Skin of body (tissue), 2 donors: ENCODE results near the gene CORO2B. TPM values are rescaled to one million over a fixed set of nuclear protein-coding genes. Genes with fewer than 3 reads are reported as not detected.

Experiments
- DNase-seq: peaks from one replicate; lab custom pipeline; 2025; lab: John Stamatoyannopoulos, UW
- total RNA-seq: library from RNA; depleted of rRNA; stranded (reverse); fragments of >200 nt; gene quantifications from one replicate; pipeline ENCODE4 v1.2.3, GENCODE V29; 2014

CORO2B gene
- total RNA-seq, 1 donor from 2014 or later = 2.4 TPM

GRCh38 chr15:68572309-68572708, 6.5 kb upstream of the CORO2B start:
- no peak for DNase-seq

DNA sequence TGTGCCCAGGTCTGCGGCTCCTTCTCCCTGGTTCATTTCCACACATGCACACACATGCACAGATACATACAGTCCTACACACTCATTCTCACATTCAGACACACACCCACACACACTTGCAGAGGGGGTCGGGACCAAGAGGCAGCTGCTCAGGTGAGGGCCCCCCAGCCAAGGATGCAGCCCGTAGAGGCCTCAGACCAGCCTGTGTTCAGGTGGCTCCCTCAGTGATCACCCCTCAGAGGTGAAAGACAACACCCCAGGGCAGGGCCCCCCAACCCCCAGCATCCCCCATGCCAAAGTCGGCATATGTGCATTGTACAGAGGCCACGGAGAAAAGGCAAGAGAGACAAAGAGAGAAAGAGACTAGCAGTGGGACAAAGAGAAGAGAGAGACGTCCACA, 5.9 kb upstream of the CORO2B start:
- no peak for DNase-seq

GRCh38 chr15:68574046-68574445, 4.7 kb upstream of the CORO2B start:
- DNase-seq = no peak

DNA sequence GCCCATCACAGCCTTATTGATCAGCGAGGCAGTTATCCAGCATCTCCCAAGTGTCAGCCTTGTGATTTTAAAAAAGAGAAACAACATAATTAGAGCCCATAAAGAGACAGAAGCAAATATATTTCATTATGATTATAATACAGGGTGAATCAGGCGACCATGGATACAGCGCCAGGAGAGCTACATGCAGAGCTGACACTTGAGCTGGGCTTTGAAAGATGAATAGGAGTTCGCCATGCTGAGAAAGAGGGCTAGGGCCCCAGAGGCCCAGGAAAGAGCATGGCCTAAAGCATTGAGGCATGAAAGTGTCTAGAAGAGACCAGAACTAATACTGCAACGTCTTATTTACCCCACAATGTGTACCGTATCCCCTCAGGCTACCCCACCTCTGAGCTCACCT, 4.2 kb upstream of the CORO2B start:
- no peak for DNase-seq

- no peak for DNase-seq
These were observed 2.4 kb upstream of the CORO2B start for GRCh38 chr15:68576235-68576892.

DNA sequence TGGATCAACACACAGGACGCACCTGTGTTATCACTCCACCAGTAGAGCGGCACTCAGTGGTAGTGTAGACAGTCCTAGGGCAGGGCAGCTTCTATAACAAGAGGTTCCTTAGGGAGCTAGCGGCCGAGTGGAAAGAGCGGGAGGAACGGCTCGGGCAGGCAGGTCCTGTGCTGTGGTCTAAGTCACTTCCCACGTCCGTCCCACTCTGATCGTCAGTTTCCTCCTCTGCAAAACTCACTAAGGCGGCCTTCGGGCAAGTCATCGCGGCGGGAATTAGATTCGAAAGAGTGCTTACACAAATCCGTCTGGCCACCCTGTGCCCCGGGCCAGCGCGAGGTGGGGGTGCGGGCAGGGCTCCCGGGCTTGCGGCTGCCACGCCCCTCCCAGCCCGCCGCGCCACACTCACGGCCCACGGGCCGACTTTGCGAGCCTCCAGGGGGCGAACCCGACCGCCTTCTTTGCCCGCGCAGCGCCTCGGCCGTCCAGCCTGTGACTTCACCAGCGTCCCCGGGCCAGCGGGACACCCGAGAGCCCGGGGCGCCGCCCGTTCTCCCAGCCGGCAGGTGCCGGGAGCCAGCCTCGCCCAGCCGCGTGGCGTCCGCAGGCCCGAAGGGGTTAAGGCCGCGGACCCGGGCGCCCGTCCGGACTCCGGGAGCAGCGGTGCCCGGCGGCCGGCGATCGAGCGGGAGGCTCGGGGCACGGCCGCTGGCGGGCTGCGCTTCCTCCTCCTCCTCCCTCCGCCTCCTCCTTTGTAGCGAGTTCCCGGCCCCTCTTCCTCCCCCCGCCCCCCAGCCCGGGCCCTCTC, 416 bp upstream of the CORO2B start:
- DNase-seq = peak; percentile 31

DNA sequence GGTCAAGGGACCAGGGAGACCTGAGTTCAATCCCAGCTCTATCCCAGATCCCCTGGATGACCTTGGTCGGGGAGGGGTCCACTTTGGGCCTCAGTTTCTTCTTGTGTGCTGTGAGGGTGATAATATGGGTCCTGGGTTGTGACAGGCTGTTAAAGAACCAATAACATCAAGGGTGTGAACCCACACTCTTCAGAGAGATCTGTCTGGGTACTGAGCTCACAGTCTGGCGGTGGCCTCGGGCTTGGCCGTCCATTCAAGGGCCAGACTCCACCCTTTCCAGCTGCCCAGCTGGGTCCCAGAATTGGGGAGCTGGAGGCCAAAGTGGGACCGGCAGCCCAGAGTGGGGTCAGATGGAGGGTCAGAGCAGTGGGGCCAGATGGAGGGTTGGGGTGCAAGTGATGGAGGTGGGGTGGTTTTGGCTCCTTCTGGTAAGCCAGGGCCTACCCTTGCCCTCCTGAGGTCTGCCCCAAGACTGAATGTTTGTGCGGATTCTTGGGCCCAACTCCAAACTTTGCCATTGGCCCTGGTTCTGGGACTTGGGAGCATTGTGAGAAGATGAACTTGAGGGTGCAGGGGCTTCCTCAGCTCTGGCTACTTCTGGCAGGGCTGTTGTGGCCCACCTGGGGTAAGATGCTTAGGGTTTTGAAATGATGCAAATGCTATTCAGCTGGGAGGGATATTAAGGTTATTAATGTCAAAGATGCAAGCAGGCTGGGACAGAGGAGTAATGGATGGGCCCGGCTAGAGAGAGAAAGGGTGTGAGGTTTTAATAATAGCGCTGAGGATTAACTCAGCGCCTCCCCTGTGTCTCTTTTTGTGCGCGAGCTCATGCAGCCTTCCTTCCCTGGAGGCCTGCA, 1.5 kb downstream of the CORO2B start:
- no peak for DNase-seq

DNA sequence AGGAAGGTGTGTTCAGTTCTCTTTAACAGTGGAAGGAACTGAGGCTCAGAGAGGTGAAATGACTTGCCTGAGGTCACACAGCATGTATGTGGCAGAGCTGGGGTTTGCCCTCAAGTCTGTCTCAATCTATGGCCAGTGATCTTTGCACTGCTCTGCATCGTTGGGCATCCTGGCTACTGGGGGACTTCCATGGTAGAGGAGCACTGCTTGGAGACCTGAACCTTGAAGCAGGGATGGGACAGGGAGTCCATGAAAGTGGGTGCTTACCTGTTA, 2.0 kb downstream of the CORO2B start:
- DNase-seq = no peak

- no peak for DNase-seq
These were observed 2.9 kb downstream of the CORO2B start for GRCh38 chr15:68581725-68582124.

- DNase-seq = no peak
These were observed 3.4 kb downstream of the CORO2B start for GRCh38 chr15:68582236-68582635.

GRCh38 chr15:68582864-68583263, 4.1 kb downstream of the CORO2B start:
- DNase-seq = no peak

DNA sequence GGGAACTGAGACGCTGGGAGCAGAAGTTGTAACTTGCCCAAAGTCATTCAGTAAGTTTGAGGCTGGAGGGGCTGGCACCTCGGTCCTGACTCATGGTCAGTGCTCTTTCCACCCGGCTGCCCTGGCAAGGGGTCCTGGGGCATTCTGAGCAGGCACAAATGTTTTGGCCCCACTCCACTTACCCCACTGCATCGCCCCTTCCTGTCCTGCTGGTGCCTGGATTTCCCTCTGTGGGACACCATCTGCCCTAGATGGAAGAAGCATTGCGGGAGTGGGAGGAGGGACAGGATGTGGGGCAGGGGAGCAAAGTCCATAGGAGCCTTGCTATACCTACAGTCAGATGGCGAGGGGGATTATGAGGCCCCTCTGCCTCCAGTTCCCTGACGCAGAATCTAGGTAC, 4.5 kb downstream of the CORO2B start:
- no peak for DNase-seq

- DNase-seq = no peak
These were observed 5.4 kb downstream of the CORO2B start for GRCh38 chr15:68583936-68584755.

DNA sequence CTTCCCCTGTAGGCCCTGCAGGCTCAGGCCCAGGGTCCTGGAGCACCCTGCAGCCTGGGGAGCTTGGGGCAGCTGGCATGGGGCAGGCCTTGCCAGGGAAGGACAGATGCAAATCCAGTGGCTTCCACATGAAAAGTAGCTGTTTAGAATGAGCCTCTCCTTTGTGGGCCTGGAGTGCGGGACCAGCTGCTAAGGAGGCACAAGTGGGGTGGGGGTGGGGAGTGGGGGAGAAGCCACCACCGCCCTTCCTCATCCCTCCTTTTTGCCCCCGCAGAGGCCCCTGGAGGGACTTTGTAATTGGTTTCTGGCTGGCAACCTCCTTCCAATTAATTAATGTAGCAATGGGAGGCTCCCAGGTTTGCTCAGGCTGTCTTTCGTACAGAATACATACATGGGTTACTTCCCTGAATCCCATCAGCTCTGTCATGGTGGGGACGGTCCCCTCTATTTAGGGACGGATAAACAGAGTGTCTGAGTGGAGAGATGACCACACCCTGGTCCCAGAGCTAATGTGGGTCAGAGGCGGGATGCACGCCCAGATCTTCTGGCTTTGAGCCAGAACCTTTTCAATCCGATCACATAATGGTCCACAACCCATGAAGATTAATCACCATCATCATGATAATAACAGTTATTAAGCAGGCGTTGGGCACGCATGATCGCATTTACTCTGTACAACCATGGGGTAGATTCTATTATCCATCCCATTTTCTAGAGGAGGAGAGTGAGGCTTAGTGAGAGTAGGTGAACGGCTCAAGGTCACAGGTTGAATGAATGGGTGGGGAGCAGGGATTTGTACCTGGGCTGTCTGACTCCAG, 6.2 kb downstream of the CORO2B start:
- DNase-seq = no peak

DNA sequence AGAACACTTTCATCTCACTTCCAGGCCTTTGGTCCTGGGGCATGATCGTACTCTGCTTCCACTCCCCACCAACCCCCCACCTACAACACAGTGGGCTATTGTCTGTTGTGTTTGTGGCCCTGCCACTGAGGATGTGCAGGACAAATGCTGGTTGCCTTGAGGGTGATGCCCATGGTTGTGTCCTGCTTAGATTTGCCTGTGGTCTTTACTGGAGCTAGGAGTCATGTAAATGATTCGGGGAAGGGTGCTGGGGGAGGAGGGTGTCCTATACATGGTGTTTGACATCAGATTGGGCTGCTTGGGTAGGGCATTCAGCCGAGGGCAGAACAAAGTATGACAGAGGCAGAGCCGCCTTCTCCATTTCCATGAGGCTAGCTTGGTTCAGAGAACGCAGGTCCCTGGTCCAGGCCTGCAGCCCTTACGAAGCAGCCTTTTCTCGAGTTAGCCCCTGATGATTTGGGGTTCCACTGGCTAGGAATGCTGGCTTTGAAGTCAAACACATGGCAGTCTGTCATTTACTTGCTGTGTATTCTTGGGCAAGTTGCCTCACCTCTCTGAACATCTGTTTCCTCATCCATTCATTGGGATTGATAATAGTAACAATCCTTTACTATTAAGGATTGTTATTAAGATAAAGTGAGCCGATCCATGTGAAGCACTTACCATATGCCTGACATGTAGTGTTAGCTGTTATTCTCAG, 6.9 kb downstream of the CORO2B start:
- no peak for DNase-seq

DNA sequence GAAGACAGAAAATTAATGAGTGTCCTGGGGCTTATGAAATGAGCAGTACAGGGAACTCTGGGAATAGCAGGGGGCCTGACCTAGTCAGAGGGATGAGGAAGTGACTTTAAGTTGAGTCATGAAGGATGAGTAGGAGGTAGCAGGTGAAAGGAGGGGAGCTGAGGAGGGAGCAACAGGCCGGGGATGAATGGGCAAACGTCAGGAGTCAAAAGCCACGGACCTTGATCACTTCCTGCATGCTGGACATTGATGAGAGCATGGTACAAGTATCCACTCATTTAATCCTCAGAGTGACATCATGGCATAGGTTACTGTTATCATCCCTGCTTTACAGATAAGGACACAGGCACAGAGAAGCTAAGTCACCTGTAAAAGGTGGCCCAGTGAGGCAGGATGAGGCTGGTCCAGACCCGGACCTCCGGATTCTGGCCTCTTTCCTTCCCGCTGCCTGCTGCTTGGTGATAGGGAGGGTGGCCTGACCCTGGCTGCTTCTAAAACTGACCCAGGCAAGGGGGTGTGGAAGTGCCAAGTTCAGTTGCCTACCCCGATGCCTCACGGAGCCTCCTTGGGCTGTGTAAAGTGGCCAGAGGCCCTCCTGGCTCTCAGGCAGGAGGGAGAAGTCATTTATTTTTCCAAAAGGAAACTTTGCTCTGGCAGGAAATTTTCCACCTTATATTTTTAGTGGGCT, 7.6 kb downstream of the CORO2B start:
- DNase-seq = no peak

GRCh38 chr15:68587769-68588385, 9.1 kb downstream of the CORO2B start:
- DNase-seq = no peak

DNA sequence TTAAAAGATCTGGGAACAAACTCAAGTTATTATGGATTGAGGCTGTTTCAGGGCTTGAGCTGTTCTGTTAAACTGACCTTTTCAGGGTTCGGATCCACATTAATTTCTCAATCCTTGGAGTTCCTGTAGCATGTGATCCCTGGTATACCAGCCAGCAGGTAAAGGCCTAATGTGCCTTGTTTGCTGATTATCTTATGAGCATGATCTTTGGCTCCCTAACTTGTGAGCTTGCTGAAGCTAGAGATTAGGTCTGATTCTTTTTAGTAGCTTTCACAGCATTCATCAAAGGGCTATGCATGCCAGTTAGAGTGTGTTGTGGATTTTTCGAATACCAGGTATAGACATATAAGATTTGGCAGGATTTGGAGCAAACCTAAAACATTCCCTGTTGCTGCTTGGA, 10.3 kb downstream of the CORO2B start:
- no peak for DNase-seq
